Left renal pelvis (tissue), 4 donors: Measurements from ENCODE around the gene LMBR1L. TPM values are rescaled to one million over a fixed set of nuclear protein-coding genes. Genes with fewer than 3 reads are reported as not detected.

Experiments used
- DNase-seq, 4 donors: peaks; one replicate each; pipeline ENCODE4 v3.0.0-alpha.2; 2013; ENCODE audit warnings: low read depth in 4 of 4, low spot score in 3 of 4
- polyA plus RNA-seq, 4 donors: library from polyadenylated mRNA; unstranded; fragments of 120-200 nt; gene quantifications; one replicate each; pipeline ENCODE4 v1.2.1, GENCODE V29; 2013; ENCODE audit not compliant: insufficient read length in 4 of 4

LMBR1L gene
- polyA plus RNA-seq, 4 donors, result 59.8 to 100 (median 80.3) TPM

DNA sequence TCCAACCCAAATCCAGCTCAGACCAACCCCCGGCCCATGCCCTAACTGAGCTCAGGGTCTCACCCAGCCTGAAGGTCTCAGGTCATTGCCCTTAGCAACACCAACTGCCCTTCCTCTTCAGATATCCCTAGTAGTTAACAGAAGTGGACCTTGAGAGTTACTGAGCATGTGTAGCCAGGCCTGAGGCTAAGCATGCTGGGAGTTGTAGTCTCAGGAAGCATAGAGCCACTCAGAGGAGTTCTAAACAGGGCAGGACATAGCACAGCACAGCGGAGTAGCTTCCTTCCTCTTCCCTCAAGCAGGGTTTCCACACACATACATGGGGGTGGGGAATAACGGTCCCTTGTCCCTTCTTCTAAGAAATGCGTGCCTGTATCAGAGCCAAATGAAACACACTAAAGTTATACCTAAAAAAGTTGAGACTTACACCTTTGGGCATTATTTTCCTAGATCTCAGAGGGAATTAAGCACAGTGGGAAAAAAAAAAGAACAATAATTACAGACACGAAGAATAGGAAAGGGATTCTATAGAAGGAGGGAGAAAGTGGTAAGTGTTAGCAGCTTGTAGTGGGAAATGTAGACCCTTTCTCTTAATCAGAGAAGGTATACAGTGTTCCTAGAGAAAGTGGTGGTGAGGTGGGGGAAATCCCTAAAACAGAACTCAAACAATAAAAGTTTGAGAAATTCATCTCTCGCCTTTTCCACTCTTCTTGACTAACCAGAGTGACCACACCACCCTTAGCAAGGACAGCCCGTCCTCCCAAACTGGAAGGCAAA lies 54.5 kb downstream of the LMBR1L start:
- no peak for DNase-seq

GRCh38 chr12:49055092-49055491 lies 55.6 kb downstream of the LMBR1L start:
- no peak for DNase-seq

GRCh38 chr12:49054524-49054923 lies 56.1 kb downstream of the LMBR1L start:
- no peak for DNase-seq

DNA sequence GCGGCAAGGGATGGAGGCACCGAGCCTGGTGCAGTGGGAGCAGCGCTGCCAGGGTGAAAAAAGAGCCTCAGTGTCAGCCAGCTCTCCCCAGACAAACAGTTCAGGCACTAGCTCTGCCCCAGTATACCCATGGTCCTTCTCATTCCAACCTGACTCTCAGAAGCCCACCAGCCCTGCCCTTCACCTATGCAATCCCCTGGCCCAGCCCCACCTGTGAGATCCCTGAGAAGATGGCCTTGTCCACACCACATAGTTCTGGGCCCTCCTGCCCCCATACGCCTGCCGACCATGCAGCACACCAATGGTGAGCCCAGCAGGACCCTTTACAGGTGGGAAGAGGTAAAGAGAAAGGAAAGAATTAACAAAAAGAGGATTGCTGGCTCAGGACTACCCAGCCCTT lies 56.6 kb downstream of the LMBR1L start:
- DNase-seq, result no peak

DNA sequence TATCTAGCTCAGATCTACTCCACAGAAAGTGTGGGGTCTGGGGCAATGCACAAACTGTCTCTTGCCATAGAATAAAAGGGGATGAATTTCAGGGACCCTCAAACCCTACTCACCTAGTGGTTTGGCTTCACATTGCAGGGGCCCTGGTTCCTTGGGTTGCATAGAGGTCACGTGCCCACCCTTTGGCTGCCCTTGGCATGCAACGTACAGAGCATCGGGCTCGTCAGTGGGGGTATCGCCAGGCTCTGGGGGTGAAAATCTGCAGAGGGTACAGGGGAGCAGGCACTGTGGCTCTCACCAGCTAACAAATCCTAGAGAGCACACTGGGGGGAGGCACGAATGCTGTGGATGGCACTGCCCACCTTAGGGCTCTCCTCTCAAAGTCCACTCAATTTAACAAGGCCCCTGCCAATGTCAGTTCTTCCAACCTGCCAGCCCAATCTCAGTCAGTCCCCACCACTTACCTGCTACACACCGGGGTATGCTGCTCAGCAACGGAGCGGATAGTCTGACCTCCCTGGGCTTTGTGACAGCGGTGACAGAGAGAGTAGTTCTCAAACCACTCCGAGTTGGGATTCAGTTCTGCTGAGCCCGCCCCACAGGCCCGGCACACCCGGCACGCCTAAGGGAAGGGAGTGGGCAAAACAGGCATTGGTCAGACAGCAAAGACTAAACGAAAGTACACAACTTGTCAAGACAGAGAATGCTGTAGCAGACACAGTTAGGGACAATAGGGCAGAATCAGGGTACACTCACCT lies 58.0 kb downstream of the LMBR1L start:
- no peak for DNase-seq

DNA sequence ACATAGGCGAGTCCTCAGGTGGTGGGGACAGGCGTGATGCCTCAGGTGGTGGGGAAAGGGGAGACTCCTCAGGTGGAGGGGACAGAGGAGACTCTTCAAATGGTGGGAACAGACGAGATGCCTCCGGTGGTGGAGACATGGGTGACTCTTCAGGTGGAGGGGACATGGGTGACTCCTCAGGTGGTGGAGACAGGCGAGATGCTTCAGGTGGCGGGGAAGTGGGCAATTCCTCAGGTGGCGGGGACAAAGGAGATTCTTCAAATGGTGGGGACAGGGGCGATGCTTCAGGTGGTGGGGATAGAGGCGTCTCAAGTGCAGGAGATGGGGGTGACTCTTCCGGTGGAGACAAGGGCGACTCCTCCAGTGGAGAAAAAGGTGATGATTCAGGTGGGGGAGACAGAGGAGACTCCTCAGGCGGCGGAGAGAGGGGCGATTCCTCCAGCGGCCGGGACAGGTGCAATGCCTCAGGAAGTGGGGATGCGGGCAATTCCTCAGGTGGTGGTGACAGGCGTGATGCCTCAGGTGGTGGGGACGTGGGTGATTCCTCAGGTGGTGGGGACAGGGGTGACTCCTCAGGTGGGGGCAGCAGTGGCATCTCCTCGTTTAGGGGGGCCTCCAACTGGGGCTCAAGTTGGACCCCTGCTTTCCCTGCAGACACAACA lies 58.7 kb downstream of the LMBR1L start:
- no peak for DNase-seq

DNA sequence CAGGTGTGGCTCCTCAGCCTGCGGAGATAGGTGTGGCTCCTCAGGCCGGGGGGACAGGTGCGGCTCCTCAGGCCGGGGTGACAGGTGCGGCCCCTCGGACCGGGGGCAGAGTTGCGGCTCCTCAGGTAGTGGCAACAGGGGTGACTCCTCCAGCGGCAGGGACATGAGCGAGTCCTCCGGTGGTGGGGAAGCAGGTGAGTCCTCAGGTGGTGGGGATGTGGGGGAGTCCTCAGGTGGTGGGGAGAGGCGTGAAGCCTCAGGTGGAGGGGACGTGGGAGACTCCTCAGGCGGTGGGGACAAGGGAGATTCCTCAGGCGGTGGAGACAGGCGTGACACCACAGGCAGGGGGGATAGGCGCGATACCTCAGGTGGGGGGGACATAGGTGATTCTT lies 59.3 kb downstream of the LMBR1L start:
- DNase-seq, result no peak

DNA sequence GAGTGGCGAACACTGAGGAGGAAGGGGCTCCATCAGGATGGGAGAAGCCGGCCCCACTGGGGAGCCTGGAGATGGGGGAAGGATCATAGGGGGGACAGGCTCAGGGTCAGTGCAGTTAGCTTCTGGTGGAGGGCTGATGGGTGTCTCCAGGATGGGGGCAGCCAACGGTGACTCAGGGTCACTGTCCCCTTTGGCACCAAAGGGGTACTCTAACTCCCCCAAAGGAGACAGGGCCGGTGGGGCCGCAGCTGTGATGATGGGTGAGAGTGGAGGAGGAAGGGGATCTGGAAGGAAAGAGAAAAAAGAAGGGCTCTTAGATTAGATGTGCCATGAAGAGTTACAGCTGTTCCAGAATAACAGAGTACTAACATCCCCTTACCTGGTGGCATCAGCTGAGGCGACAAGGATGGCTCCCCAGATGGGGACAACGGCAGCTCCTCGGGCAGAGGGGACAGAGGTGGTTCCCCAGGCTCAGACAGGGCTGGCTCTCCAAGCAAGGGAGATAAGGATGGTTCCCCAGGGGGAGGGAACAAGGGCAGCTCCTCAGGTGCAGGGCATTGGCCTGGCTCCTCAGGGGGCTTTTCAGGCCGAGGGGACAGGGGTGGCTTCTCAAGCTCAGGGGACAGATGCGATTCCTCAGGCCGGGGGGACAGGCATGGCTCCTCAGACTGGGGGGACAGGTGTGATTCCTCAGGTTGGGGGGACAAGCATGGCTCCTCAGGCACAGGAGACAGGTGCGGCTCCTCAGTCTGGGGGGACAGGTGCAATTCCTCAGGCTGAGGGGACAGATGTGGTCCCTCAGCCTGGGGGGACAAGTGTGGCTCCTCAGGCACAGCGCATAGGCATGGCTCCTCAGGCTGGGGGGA lies 59.9 kb downstream of the LMBR1L start:
- no peak for DNase-seq

DNA sequence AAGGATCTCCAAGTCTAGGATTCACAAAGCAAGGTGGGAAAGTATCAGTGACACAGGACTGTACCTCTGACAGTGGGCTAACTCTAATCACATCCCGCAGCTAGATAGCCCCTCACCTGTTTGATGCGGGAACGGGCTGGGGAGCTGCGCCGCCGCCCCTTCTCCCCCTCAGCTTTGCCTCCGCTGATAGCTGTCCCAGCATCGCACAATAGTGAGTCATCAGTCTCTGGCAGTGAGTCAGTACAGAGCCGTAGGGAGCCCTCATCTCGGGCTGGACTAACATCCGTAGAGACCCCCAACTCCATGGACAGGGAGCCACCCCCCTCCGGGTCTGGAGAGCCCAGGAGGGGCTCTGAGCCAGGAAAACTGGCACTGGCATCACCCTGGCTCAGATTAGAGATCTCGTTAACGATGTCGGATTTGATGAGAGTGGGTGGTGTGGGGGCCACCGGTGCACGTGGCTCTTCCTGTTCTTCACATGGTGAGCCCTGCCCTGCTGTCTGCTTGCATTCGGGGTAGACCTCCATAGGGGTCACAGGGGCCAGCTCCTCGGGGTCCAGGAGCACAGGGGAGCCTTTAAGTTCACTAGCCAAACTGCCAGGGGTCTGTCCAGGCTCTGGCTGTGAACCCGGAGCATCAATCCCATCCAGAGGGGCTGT lies 61.0 kb downstream of the LMBR1L start:
- DNase-seq, result no peak

DNA sequence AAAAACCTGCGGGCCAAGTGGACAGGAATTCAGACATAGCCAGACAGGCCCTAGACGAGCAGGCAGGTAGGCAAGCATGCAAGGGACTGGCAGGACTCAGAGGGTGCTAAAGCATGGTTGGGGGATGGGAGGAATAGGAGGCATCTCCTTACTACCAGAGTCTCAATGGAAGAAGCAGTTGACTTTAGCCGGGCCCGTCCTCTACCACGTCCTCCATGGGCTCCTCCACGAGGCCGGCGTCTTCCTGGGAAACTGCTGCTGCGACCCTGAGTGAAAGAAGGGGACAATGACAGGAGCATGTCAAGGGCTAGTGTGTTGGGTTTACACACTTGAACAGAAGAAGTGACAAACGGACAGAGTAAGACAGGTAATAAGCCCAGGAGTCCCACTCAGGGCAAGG lies 61.7 kb downstream of the LMBR1L start:
- DNase-seq, result no peak

Other genes starting within 250 kb of the LMBR1L start
- gene RND1, start 245.0 kb downstream of the LMBR1L start, polyA plus RNA-seq, result 1 to 10 TPM; 2.5 to 6.0 (median 3.0) TPM
- 10 to 100 TPM; 11.6 to 44.7 (median 17.2) TPM for gene FKBP11, start 185.4 kb downstream of the LMBR1L start, polyA plus RNA-seq
- 100 to 1,000 TPM in 3 of 4 donors, 10 to 100 TPM in 1; 96.2 to 138 (median 130) TPM for gene ARF3, start 153.4 kb downstream of the LMBR1L start, polyA plus RNA-seq
- gene WNT10B, start 139.1 kb downstream of the LMBR1L start, polyA plus RNA-seq, result 1 to 10 TPM in 1 of 4 donors, under 1 TPM in 3; 0.11 to 4.4 (median 0.31) TPM
- not detected for gene WNT1, start 132.5 kb downstream of the LMBR1L start, polyA plus RNA-seq
- 10 to 100 TPM in 3 of 4 donors, 1 to 10 TPM in 1; 1.2 to 83.4 (median 74.8) TPM for gene DDN, start 111.5 kb downstream of the LMBR1L start, polyA plus RNA-seq
- gene PRKAG1, start 92.1 kb downstream of the LMBR1L start, polyA plus RNA-seq, result 10 to 100 TPM; 59.6 to 82.0 (median 78.1) TPM
- gene KMT2D, start 50.1 kb downstream of the LMBR1L start, polyA plus RNA-seq, result 10 to 100 TPM; 33.9 to 60.7 (median 44.0) TPM
- 1 to 10 TPM; 1.5 to 2.2 (median 2.1) TPM for gene RHEBL1, start 40.9 kb downstream of the LMBR1L start, polyA plus RNA-seq
- under 1 TPM; 0.23 to 0.60 (median 0.44) TPM for gene DHH, start 16.0 kb downstream of the LMBR1L start, polyA plus RNA-seq
- 1,000 to 10,000 TPM; 1,017 to 1,115 (median 1,046) TPM for gene TUBA1B, start 20.5 kb upstream of the LMBR1L start, polyA plus RNA-seq
- gene TUBA1A, start 78.2 kb upstream of the LMBR1L start, polyA plus RNA-seq, result 1,000 to 10,000 TPM in 1 of 4 donors, 100 to 1,000 TPM in 3; 388 to 1,062 (median 458) TPM
- gene TUBA1C, start 154.2 kb upstream of the LMBR1L start, polyA plus RNA-seq, result 100 to 1,000 TPM; 113 to 147 (median 127) TPM
- gene PRPH, start 184.3 kb upstream of the LMBR1L start, polyA plus RNA-seq, result 1 to 10 TPM in 3 of 4 donors, under 1 TPM in 1; 0.29 to 5.8 (median 3.0) TPM
- gene TROAP, start 212.4 kb upstream of the LMBR1L start, polyA plus RNA-seq, result 10 to 100 TPM; 16.4 to 37.7 (median 23.3) TPM
- 1 to 10 TPM; 1.1 to 2.0 (median 1.3) TPM for gene C1QL4, start 226.3 kb upstream of the LMBR1L start, polyA plus RNA-seq
- gene DNAJC22, start 236.0 kb upstream of the LMBR1L start, polyA plus RNA-seq, result 10 to 100 TPM in 3 of 4 donors, 1 to 10 TPM in 1; 6.5 to 26.4 (median 17.8) TPM